Activated T-cell treated with anti-CD3 and anti-CD28 coated beads for 48 hours (primary cell): Measurements from ENCODE around the gene TM9SF4.
"Not testable (repeated sequence)": the region's sequence is repeated elsewhere in the genome, so short reads cannot be mapped to it uniquely, and the experiment has no call there.

Source experiments
- DNase-seq: peaks from one replicate; pipeline ENCODE4 v3.0.0-alpha.2; 2020; ENCODE audit warnings: low read depth

The TM9SF4 gene

DNA sequence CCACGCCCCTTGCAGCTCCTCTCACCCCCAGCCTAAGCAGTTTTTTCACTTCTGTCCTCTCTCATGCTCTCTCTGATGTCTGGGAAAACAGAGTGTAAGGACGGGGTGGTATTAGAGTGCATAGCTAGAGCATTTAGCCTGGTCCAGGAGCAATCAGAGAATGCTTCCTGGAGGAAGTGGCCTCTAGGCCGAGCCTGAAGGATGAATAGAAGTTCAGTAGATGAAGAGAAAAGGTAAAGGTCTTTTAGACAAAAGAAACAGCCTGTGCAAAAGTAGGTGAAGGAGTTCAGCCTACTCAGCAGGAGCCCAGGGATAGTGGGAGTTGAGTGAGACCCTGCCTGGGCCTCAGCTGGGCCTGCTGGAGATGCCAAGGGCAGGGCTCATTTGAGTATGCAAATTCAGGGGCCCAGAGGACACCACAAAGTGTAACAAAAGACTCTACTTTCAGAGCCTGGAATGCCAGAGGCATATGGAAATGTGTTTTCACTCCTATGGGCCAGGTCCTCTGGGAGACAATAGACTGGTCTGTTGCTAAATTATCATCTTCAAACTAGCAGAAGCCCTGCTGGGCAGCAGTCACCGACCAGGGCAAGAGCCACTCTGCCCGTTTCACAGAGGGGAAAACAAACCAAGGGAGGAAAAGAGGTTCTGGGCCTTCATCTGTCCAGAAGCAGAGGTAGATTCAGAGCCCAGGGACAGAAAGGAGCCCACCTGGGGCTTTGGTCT, 19.7 kb upstream of the TM9SF4 start:
- DNase-seq: no peak

DNA sequence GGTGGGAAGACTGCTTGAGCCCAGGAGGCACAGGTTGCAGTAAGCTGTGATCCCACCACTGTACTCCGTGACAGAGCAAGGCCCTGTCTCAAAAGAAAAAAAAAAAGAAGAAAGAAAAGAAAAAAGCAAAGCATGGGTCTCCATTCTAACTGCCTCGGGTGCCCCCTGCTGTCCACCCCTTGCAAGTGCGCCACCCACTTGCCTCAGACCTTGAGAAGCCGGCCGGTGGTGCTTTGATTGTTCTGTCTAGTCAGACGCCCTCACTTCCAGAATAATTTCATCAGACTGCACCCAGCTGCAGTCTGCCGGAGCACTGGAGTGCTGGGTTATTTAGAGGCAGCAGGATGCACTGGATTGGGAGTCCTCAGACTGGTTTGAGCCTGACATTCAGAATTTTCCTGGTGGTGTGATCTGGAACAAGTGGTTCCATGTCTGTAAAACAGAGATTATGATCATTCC, 17.6 kb upstream of the TM9SF4 start:
- peak; percentile 69 for DNase-seq

DNA sequence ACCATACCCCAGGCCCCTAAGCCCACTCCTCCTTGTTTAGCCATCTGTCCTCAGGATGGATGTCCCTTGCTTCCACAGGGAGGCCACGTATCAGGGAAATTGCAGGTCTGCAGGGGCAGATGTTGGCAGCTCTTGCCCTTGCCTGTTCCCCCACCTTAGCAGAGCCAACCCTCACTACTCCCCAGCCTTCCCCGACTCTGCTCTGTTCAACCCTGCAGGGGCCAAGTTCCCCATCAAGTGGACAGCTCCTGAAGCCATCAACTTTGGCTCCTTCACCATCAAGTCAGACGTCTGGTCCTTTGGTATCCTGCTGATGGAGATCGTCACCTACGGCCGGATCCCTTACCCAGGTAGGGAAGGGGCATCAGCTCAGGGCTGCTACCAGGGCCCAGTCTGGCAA, 10.7 kb upstream of the TM9SF4 start:
- DNase-seq: no peak

DNA sequence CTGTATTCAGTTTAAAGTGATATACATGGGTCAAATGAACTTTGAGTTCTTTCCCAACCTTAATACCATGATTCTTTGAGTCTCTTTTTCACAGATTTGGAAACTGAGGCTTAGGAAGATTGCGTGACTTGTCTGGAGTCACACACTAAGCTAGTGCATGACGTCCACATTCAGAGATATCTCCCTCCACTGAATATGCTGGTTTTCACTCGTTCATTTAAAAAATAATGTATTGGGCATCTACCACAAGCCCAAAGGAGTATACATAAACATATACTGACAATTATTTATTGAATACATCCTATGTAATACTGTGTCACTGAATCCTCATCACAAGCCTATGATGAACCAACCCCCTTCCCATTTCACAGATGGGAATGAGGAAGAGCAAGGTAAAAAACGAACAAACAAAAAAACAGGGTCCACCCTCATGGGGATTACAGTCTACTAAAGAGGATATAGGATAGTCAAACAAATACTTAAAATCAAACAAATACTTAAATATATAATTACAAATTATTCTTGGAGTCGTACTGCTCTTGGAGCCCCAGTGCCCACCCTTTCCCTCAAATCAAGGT, 611 bp upstream of the TM9SF4 start:
- DNase-seq: no peak

DNA sequence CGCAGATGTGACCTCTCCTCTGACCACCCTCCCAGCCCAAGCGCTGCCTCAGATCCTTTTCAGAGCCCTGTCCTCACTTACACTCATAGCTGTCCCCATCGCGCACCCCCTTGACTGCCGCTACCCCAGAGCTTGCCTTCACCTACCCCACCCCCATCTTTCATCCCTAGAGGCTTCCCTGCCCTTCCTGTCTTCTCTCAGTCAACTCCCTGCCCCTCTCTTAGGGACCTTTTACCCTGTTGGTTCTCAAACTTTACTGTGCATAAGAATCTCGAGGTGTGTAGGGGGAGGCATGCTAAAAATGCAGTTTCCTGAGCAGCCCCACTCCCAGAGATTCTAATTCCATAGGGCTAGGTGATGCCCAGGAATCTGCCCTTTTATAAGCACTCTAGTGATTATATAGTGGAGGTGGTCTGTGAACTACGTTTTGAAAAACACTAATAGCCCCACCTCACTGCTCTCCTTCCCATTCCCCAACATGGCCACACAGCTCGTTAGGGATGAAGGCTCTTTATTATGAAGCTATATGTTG, 725 bp downstream of the TM9SF4 start:
- DNase-seq: peak; percentile 8

DNA sequence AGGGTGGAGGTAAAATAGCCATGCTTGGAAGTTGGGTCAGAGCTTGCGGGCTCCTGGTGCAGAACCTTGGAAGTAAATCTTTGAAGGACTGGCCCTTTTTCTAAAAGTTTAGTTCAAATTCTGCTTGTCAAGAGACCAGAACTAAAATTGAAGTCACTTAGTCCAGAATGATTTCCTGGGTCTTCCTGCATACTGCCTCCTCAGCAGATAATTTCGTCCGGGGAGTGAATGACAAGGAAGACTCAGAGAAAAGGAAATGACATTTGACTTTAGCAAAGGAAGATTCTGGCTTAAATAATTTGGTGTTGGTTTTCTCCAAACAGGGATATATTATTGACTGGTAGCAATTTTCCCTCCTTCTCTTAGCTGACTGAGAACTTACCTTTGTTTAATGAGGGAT, 1.2 kb downstream of the TM9SF4 start:
- no peak for DNase-seq

DNA sequence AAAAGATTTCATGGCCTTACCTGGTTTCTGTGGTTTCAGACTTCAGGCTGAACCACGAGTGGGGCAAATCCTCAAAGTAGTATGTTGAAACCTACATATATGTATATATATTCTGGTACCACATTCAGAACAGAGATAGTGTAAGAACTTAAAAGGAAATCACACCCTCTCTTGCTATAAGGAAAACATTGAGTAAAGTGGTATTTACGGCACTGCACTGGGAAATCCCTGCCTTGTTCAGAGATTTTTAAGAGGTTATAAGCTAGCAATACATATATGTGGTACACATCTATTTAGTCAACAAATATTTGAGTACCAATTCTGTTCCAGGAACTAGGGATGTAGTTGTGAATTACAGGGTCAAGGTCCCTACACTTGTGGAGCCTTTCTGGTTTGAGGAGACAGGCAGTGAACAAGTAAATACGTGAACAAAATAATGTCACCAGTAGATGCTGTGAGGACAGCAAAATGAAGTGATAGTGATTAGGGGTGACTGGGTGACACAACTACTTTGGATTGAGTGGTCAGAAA, 1.7 kb downstream of the TM9SF4 start:
- DNase-seq: no peak

DNA sequence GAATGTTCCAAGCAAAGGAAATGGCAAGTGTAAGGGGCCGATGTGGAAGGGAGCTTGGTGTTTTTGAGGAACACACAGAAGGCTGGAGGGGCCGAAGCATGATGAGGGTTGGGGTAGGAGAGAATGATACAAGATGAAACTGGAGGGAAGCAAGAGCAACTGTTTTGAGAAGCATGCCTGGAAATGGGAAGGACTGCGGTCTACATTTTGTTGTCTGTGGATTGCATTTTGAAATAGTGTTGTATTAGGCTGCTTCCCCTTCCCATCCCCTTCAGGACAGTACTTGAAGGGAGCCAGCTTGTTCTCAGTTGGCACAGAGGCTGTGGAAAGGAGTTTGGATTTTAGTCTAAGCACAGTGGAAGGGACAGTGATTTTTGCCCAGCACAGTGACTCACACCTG, 2.2 kb downstream of the TM9SF4 start:
- no peak for DNase-seq

DNA sequence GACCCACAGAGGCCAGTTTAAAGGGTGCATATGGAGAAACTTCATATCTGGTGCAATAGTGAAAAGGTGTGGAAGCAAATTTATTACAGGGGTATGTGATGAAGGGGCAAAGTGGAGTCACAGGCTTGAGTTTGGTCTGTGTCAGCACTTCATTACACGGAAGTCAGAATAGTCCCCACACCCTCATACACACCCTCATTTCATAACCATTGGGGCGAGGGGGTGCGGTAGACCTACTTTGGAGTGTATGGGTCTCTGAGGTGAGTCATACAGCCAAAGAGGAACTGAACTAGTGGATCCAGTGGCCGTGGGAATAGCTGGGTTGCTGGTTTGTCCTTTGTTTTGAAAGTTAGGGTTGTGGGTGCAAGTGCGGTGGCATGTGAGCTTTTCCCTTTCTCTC, 3.3 kb downstream of the TM9SF4 start:
- DNase-seq: no peak

DNA sequence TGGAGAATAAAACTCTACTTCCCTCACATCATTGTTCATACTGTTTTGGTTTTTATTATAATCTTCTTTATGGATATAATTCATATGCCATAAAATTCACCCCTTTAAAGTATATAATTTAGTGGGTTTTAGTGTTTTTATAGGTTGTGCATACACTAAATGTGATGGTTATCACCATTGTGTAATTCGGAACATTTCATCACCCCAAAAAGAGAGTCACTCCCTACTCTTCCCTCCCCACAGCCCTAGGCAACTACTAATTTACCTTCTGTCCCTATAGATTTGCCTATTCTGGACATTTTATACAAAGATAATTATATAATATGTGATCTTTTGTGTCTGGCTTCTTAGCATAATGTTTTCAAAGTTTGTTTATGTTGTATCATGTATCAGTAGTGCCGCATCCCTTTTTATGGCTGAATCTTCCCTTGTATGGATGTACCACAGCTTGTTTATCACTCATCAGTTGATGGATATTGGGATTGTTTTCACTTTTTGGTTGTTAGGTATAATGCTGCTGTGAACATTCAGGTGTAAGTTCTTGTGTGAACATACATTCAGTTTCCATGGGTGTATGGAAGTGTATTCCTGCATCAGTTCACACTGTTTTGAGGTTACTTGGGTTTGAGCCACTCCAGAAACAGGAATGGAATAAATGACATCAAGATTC, 4.2 kb downstream of the TM9SF4 start:
- no peak for DNase-seq

DNA sequence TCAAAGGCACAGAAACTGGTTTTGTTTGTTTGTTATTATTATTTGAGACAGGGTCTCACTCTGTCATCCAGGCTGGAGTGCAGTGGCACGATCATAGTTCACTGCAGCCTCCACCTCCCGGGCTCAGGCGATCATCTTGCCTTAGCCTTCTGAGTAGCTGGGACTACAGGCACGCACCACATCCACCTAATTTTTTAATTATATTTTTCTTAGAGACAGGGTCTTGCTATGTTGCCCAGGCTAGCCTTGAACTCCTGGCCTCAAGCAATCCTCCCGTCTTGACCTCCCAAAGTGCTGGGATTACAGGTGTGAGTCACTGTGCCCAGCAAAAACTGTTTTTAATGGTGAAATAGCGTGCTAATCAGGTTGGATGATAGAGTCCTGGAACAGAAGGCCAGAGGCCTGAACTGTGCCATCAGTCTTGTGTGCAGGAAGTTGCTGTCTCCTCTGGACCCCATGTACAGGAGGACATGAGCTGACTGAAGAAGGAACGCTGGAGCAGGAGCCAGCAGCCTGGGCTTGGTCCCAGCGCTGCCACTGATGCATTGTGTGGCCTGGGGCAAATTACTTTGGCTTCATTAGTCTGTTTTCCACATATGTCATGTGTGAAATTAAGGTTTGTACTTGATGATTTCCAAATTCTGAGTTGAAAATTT, 4.9 kb downstream of the TM9SF4 start:
- DNase-seq: no peak

DNA sequence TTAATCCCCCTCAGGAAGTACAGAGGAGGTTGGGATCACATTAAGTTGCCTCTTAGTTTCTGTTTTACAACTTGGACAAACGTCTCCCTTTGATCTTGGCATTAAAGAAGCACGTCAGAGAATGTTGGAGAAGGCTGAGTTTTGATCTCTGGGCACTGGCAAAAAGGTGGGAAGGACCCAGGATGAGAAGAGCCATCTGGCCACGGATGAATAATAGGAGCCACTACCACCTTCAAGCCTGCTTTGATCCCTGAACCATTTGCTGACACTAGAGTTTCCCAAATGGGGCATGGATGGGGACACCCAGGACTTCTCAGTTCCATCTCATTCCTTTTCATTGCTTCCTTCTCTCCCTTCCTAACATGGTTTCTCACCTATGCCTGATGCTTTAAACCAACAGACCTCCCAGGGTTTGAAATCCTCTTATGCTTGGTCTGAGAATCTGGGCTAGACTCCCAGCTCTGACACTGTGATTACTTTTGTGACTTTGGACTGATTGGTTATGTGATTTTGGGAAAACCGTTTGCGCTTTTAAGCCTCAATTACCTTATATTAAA, 5.8 kb downstream of the TM9SF4 start:
- DNase-seq: no peak

DNA sequence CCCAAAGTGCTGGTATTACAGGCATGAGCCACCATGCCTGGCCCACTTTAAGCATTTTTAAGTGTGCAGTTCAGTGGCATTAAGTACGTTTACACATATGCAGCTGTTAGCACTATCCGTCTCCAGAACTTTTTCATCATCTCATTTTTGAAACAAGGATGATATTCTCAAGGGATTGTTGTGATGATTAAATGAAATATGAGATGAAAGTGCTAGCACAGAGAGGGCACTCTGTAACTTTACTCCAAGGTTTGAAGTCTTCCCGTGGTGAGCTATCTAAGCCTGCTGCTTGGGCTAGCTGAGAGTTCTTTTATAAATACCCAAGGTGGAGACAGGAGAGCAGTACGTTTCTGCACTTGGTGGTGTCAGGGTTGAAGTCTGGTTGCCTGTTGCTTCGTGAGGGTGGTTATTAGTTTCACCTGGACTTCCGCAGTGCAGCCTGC, 6.6 kb downstream of the TM9SF4 start:
- DNase-seq: no peak

DNA sequence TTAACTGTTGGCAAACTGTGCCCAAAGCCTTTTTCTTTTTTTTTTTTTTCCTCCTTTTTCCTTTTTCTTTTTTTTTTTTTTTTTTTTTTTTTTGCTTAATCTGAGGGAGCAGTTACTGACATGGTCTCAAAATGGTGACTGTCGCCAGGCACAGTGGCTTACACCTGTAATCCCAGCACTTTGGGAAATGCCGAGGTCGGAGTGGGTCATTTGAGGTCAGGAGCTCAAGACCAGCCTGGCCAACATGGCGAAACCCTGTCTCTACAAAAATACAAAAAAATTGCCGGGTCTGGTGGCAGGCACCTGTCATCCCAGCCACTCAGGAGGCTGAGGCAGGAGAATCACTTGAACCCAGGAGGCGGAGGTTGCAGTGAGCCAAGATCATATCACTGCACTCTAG, 7.3 kb downstream of the TM9SF4 start:
- not testable (repeated sequence) for DNase-seq

DNA sequence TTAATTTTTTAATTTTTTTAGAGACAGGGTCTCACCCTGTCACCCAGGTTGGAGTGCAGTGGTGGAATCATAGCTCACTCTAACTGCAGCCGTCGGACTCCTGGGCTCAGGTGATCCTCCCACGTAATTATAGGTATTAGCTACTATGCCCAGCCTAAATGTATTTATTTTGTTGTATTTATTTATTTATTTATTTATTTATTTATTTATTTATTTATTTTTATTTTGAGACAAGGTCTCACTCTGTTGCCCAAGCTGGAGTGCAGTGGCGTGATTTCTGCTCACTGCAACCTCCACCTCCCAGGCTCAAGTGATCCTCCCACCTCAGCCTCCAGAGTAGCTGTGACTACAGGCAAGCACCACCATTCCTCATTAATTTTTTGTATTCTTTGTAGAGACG, 8.9 kb downstream of the TM9SF4 start:
- not testable (repeated sequence) for DNase-seq

DNA sequence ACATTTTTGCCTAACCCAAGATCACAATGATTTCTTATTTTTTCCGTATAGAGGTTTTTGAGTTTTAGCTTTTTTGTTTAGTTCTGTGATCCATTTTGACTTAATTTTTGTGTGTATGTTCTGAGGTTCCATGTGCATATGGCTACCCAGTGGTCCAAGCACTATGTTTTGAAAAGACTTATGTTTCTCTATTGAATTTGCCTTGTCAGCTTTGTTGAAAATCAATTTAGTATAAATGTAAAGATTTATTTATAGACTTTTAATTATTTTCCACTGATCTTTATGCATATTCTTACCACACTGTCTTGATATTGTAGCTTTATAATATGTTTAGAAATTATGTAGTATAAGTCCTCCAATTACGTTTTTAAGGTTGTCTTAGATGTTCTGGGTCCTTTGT, 10.2 kb downstream of the TM9SF4 start:
- no peak for DNase-seq

DNA sequence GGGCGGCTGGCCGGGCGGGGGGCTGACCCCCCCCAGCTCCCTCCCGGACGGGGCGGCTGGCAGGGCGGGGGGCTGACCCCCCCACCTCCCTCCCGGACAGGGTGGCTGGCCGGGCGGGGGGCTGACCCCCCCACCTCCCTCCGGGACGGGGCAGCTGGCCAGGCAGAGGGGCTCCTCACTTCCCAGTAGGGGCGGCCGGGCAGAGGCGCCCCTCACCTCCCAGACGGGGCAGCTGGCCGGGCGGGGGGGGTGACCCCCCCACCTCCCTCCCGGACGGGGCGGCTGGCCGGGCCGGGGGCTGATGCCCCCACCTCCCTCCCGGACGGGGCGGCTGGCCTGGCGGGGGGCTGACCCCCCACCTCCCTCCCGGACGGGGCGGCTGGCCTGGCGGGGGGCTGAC, 12.4 kb downstream of the TM9SF4 start:
- not testable (repeated sequence) for DNase-seq

DNA sequence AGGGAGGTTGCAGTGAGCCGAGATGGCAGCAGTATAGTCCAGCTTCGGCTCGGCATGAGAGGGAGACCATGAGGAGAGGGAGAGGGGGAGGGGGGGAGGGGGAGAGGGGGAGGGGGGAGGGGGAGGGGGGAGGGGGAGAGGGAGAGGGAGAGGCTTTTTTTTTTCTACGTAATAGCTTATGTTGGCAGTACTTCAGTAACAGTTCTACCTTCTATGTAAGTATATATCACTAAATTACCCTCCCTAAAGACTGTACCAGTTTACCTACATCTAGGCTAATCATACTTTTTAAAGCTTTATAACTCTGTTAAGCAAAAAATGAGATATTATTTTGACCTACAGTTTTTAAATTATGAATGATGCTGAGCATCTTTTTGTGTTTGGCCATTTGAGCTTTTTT, 13.6 kb downstream of the TM9SF4 start:
- no peak for DNase-seq

DNA sequence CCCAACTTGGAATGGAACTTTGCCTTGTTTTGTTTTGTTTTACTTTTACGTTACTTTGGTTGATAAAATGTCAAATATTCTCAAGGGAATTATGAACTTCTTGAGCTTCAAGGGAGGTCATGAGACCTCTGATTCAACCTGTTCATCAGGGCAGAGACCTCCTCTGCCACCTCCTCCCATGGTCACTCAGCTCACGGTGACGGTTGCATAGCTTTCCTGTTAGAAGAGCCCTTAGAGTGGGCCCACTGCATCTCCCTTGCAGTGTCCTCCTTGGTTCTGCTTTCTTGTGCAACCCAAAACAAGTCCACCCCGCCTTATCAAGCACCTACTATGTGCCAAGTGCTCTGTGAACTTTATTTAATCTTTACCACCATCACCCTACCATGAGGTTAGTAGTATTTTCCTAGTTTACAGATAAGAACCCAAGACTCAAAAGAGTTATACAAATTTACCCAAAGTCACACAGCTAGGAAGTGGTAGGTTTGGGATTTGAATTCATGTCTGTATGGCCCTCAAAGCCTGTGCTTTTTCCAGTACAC, 15.5 kb downstream of the TM9SF4 start:
- no peak for DNase-seq

DNA sequence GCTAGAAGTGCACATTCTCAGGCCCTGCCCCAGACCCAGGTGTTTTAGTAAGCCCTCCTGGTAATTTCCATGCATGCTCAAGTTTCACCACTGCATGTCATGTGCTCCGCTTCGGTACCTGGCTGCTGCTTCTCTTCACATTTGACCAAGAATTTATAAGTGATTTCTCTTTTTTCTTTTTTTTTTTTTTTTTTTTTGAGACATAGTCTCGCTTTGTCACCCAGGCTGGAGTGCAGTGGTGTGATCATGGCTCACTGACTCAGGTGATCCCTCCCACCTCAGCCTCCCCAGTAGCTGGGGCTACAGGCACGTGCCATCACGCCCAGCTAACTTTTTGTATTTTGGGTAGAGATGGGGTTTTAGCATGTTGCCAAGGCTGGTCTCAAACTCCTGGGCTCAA, 16.0 kb downstream of the TM9SF4 start:
- DNase-seq: no peak

DNA sequence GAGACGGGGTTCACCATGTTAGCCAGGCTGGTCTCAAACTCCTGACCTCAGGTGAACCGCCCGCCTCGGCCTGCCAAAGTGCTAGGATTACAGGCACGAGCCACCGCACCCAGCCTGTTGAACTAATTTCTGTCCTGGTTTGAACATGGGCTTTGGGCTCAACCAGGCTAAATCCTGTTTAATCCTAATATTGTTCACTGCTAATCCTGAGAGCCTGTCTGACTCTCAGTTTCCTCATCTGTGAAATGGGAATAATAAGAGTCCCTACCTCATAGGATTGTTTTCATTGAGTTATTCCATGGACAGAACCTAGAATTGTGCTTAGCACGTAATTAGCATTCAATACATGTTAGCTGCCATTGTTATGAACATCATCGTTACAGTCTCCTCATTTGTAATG, 17.4 kb downstream of the TM9SF4 start:
- no peak for DNase-seq

DNA sequence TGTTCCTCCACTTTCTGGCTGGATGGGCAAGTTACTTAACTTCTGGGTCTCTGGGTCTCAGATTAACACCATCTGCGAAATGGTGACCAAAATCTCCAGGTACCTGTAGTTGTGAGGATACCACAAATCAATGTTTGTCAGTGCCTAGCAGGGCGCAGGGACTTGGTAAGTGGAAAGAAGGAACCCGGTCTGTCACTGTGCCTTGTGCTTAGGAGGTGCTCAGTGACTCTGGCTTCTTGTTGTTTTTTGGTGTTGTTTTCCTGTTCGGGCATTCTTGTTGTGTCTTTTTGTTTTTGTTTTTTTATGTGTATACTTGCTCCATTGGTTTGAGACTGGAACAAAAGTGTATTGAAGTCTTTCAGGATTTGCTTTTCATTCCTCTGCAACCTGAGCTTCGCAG, 17.8 kb downstream of the TM9SF4 start:
- DNase-seq: no peak
